ENCODE measurements around the gene NRN1L.

NRN1L gene

DNA sequence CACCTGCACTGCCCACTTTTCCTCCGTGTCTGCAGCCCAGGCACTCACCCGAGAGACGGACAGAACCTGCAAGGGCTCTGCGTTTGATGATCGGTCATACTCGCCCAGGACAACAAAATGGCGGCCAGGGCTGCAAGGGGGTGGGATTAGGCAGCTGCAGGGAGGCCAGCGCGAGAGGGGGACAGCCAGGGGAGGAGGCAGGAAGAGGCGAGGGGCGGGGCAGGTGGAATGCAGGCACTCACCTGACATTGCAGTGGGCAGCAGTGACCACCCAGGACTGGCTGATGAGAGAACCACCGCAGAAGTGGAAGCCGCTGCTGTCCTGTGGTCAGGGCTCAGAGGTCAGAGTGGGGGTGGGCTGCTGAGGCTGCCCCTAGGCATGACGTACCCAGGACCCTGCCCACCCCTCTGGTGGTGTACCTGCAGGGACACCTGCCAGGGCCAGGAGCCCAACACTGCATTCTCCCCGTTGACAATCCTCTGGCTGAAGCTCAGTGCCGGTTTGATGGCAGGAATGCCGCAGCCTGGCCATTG lies 46.1 kb downstream of the NRN1L start:
- H3K9me3 ChIP-seq (ENCODE audit: severe bottlenecking): no peaks in the 10 kb centered on the region
- H3K27me3 ChIP-seq (ENCODE audit: insufficient read depth, low read depth, severe bottlenecking): no peaks in the 10 kb centered on the region
- no peak for DNase-seq
- TF ChIP-seq, protein P1, sequence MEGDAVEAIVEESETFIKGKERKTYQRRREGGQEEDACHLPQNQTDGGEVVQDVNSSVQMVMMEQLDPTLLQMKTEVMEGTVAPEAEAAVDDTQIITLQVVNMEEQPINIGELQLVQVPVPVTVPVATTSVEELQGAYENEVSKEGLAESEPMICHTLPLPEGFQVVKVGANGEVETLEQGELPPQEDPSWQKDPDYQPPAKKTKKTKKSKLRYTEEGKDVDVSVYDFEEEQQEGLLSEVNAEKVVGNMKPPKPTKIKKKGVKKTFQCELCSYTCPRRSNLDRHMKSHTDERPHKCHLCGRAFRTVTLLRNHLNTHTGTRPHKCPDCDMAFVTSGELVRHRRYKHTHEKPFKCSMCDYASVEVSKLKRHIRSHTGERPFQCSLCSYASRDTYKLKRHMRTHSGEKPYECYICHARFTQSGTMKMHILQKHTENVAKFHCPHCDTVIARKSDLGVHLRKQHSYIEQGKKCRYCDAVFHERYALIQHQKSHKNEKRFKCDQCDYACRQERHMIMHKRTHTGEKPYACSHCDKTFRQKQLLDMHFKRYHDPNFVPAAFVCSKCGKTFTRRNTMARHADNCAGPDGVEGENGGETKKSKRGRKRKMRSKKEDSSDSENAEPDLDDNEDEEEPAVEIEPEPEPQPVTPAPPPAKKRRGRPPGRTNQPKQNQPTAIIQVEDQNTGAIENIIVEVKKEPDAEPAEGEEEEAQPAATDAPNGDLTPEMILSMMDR (IDR thresholded peaks at IDR 0.05; ENCODE audit: low read depth, low read length): no peak
- H3K36me3 ChIP-seq: peaks cover 4% of the 10 kb centered on the region
- no peak overlapping the region for H3K27ac ChIP-seq
- no peak overlapping the region for H3K4me3 ChIP-seq (ENCODE audit: low read depth, low read length)

DNA sequence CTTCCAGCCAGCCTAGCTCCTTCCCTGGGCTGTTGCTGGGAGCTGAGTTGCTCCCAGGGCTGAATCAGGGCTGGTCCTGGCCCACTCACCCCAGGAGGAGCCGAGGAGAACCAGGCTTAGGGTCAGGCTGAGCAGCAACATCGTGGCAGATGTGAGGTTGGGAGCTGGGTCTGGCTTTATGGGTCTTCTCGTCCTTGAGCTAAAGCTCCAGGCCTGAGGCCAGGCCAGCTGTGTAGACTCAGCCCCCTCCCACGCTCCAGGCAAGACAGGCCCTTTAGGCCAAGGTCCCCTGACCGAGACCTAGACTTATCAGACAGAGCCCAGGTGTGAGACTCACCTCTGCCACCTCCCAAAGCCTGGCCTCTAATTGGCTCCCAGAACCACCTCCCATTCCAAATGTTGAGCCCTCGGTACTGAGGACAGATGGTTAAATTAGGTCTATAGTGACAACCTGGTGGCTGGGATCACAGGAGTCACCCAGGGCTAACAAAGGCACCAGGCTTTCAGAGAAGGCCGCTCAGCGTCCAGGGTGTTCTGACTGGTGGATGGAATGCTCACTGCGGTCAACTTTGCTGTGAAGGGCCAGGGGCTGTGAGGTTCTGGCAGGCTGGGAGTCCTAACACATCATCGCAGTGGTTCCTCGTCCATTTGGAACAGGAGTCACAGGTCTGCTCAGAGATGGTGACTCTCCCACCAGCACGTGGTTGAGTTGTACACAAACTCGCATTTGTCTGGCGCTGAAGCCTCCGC lies 47.2 kb downstream of the NRN1L start, which contains the start of gene CTRL:
CTRL (minus strand) TSS at position 151 of the 750 bp plus-strand sequence; CDS start at position 141, 10 bp downstream.
- Histone ChIP-seq H3K27me3 (ENCODE audit: insufficient read depth, low read depth, severe bottlenecking) (no peaks in the 10 kb centered on the region), H3K27ac (no peak within 1 kb of the TSS), H3K9me3 (ENCODE audit: severe bottlenecking) (no peaks in the 10 kb centered on the region), H3K4me3 (ENCODE audit: low read depth, low read length) (no peak within 1 kb of the TSS), H3K36me3 (peaks cover 4% of the 10 kb centered on the region)
- TF ChIP-seq, protein P1 (IDR thresholded peaks at IDR 0.05; ENCODE audit: low read depth, low read length): peak; percentile 31
- no peak for DNase-seq

DNA sequence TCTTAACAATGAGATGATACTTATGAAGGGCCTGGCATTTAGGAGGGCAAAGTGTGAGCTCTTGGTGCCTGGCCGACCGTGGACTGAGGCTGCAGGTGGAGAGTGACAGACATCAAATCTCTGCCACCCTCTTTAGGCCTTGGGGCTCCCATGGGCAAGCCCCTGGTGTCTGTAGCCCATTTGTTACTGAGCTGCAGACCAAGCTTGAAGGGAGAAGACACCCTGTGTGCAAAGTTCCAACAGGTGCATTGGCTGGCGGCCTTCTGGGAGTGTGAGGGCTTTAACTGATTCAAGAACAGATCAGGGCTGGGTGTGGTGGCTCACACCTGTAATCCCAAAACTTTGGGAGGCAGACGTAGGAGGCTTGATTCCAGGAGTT lies 47.8 kb downstream of the NRN1L start:
- peaks cover 4% of the 10 kb centered on the region for H3K36me3 ChIP-seq
- H3K9me3 ChIP-seq (ENCODE audit: severe bottlenecking): no peaks in the 10 kb centered on the region
- DNase-seq: no peak
- H3K27ac ChIP-seq: no peak overlapping the region
- H3K27me3 ChIP-seq (ENCODE audit: insufficient read depth, low read depth, severe bottlenecking): no peaks in the 10 kb centered on the region
- TF ChIP-seq, protein P1 (IDR thresholded peaks at IDR 0.05; ENCODE audit: low read depth, low read length): no peak
- H3K4me3 ChIP-seq (ENCODE audit: low read depth, low read length): no peak overlapping the region

DNA sequence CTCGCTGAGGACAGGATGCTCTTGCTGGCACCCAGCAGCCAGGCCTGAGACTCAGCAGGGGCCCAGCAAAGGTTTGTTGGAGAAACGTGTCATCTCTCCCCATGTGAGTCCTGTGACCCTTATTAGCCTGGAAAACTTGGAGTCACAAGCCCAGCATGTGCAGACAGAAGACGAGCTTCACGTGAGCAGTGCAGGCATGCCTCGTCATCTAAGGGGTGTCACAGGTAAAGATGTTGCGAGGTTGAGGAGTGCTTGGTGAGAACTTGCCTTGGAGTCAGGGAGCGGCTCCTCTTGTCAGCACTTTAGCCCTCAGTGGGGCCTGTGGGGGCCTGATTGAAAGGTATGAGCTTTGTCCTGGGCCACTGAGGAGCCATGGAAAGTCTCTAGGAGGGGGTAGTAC lies 49.1 kb downstream of the NRN1L start:
- H3K27ac ChIP-seq: no peak overlapping the region

DNA sequence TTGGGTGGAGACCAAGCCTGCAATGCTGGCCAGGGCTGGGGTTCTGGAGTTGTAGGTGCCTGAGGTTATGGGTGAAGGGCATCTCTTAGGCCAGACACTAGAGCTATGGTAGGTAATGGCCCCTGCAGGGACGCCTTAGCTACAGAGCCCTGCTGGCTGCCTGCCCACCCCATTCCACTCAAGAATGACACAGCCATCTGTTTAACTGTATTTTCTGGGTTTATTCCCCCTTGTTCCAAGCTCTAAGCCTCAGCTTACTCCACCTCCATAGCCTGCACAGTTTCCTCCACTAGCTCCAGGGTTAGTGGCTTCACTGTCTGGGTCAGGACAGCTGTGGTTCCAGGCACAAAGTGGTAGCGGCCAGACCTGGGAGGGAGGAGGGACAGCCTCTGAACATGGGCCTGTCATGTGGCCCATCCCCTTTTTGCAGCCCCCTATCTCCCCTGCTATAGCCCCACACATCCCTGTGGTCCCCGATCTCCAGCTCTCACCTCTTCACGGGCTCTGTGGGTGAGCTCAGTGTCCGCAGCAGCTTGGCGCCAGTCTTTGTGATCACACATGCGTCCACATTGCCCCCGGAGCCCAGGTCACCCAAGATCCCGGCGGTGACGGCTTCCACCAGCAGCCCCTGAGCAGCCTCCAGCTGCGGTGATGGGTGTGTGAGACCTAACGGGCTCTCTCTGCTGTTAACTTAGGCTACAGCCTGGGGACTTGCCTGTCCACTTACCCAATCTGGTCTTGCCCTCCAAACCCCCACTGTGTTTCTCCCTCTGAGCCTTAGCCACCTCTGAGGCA lies 49.8 kb downstream of the NRN1L start:
- Histone ChIP-seq H3K27me3 (ENCODE audit: insufficient read depth, low read depth, severe bottlenecking) (no peaks in the 10 kb centered on the region), H3K4me3 (ENCODE audit: low read depth, low read length) (peak overlapping the region; percentile 91), H3K9me3 (ENCODE audit: severe bottlenecking) (no peaks in the 10 kb centered on the region), H3K27ac (no peak overlapping the region), H3K36me3 (no peaks in the 10 kb centered on the region; the same call in 1 of the 2 replicates)
- TF ChIP-seq, protein P1 (IDR thresholded peaks at IDR 0.05; ENCODE audit: low read depth, low read length): no peak
- DNase-seq: no peak

More for the DNA sequence above, 49.1 kb downstream of the NRN1L start:
- Histone ChIP-seq H3K9me3 (ENCODE audit: severe bottlenecking) (no peaks in the 10 kb centered on the region), H3K27me3 (ENCODE audit: insufficient read depth, low read depth, severe bottlenecking) (no peaks in the 10 kb centered on the region), H3K36me3 (no peaks in the 10 kb centered on the region; the same call in 1 of the 2 replicates), H3K4me3 (ENCODE audit: low read depth, low read length) (no peak overlapping the region)
- DNase-seq: no peak
- TF ChIP-seq, protein P1 (IDR thresholded peaks at IDR 0.05; ENCODE audit: low read depth, low read length): no peak
